Gastrocnemius medialis (tissue), 4 donors: ENCODE data around the gene UNC93A. TPM values are rescaled to one million over a fixed set of nuclear protein-coding genes. Genes with fewer than 3 reads are reported as not detected.
A peak's percentile ranks its signal among the peaks of the same experiment; 100 is the strongest.
"Not testable (repeated sequence)": the region's sequence is repeated elsewhere in the genome, so short reads cannot be mapped to it uniquely, and the experiment has no call there.

Experiments
- ATAC-seq, 2 donors: fragments of 150-250 bp; one replicate each; pipeline ENCODE4 v1.9.1; 2016
- DNase-seq, 2 donors: peaks; one replicate each; pipeline ENCODE4 v3.0.0-alpha.2; 2019
- H3K27ac ChIP-seq, 4 donors: fragments of 200-600 bp; sonication (generic); 1 replicate in 1 of 4; 2 replicates in 3 of 4; pipeline ENCODE4 v1.5.1; 2016 to 2018; ENCODE audit warnings: mild to moderate bottlenecking in 2 of 4, moderate library complexity in 1 of 4
- H3K27me3 ChIP-seq, 3 donors: fragments of 200-600 bp; sonication (generic) in 2 of 3; 1 replicate in 1 of 3; 2 replicates in 2 of 3; pipeline versions ENCODE4 v1.5.1 to v1.6.0; 2016 to 2019; ENCODE audit warnings: mild to moderate bottlenecking in 1 of 3, moderate library complexity in 1 of 3
- H3K36me3 ChIP-seq, 2 donors: fragments of 200-600 bp; sonication (generic) in 1 of 2; one replicate each; pipeline ENCODE4 v1.5.1; 2017 to 2018
- H3K4me1 ChIP-seq, 2 donors: fragments of 200-600 bp; sonication (generic) in 1 of 2; one replicate each; pipeline ENCODE4 v1.5.1; 2016 to 2017; ENCODE audit warnings: mild to moderate bottlenecking in 2 of 2
- H3K4me3 ChIP-seq, 4 donors: fragments of 200-600 bp; sonication (generic) in 3 of 4; 1 replicate in 1 of 4; 2 replicates in 3 of 4; pipeline ENCODE4 v1.5.1; 2016 to 2019; ENCODE audit warnings: mild to moderate bottlenecking in 2 of 4
- H3K9me3 ChIP-seq, 3 donors: fragments of 200-600 bp; sonication (generic) in 2 of 3; 1 replicate in 1 of 3; 2 replicates in 2 of 3; pipeline ENCODE4 v1.5.1; 2016 to 2019
- CTCF ChIP-seq, 5 experiments: fragments of 450-650 bp in 3 of 5; fragments of 200-600 bp in 2 of 5; sonication (generic) in 2 of 5; IDR thresholded peaks in 4 of 5; conservative IDR thresholded peaks in 1 of 5; 1 replicate in 4 of 5; 2 replicates in 1 of 5; pipeline ENCODE4 v1.5.1; 2016 to 2019; ENCODE audit warnings: antibody characterized with exemption in 5 of 5, mild to moderate bottlenecking in 3 of 5, moderate library complexity in 3 of 5
- POLR2A ChIP-seq, 2 donors: fragments of 450-650 bp; IDR thresholded peaks; one replicate each; pipeline ENCODE4 v1.6.1; 2017; ENCODE audit warnings: antibody characterized with exemption in 2 of 2, mild to moderate bottlenecking in 2 of 2, moderate library complexity in 2 of 2
- in situ Hi-C, 4 donors: fragments of 200-750 bp; cut with MboI; loops; one replicate each; pipeline versions ENCODE4 v1.15.0 to v1.8.0; 2017; ENCODE audit warnings: low sequenced_read_pairs in 4 of 4
- intact Hi-C: fragments of 100-400 bp; cut with DNase I; formaldehyde crosslinking; loops from one replicate; pipeline ENCODE4 v1.15.1; 2023; ENCODE audit warnings: low total_unique reads
- total RNA-seq, 4 donors: library from RNA; depleted of rRNA; stranded (reverse); fragments of >200 nt; gene quantifications; one replicate each; pipeline versions ENCODE4 v1.1.0 to v1.2.3, GENCODE V29; 2016

Gene UNC93A
- total RNA-seq, 4 donors from 2014 or later, result not detected

- no peak for ATAC-seq
- intact Hi-C loops (no loop called here), in situ Hi-C loops (no loop called here)
- Histone ChIP-seq H3K36me3 (no peaks in the 10 kb centered on the region), H3K27me3 (peaks cover 23 to 51% (median 26%) of the 10 kb centered on the region in 3 donors), H3K4me1 (peaks cover 0 to 8% of the 10 kb centered on the region in 2 donors), H3K27ac (no peak overlapping the region), H3K4me3 (peak overlapping the region in 3 of 4 donors; percentile 25 to 50 (median 50)), H3K9me3 (no peaks in the 10 kb centered on the region)
- TF ChIP-seq POLR2A (IDR thresholded peaks at IDR 0.05) (no peak), CTCF (IDR thresholded peaks at IDR 0.05 in 4 of 5, conservative IDR thresholded peaks at IDR 0.05 in 1 of 5) (no peak)
- DNase-seq, result no peak
Observed at GRCh38 chr6:167350275-167350696, 59.2 kb downstream of the UNC93A start.

DNA sequence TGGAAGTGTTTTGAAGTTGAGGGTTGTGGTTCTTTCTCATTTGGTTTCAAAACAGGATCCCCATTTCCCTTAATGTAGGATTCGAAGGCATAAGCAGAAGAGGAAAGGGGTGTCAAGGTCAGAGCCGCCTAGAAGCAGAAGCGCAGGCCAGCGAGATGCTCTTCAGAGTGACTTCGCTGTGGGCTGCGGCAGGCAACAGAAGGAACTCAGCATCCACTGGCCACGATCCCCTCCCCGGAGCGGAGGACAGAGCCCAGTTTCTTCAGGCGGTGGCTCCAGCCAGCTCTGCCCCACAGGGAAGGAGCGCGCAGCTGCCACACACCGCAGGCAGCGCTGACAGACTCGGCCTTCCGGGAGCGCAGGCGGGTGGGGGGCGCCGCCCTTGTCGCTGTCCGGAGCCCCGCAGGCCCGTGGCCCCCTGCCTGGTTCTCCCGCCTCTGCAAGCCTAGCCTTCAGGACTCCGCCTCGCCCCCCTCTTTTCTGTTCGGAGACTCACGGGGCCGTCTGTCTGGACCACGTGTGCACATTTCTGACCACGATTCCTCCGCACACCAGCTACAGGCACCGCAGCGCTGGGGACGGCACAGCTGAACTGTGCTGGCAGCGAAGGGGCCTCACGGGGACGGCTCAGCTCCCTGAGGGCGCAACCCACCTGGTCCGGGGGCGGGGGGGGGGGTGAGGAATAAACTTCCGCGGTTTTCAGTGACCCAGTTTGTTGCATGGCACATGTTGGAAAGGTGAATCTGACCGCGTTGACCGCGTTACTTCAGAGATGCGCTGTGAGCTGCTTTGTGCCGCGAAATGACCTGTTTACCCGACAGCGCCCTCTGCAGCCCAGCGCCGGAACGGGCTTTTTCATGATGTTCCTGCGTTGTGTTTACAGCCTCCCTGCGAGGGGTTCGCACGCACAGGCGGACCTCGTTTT lies 59.9 kb downstream of the UNC93A start:
- in situ Hi-C loops (no loop called here), intact Hi-C loops (no loop called here)
- DNase-seq, result no peak
- no peaks in the 10 kb centered on the region for H3K9me3 ChIP-seq
- H3K4me3 ChIP-seq, result peak overlapping the region; percentile 42 to 52 (median 50)
- TF ChIP-seq POLR2A (IDR thresholded peaks at IDR 0.05), result no peak
- peak in 4 of 5 experiments; percentile 14 to 54 (median 42) for TF ChIP-seq CTCF (IDR thresholded peaks at IDR 0.05 in 4 of 5, conservative IDR thresholded peaks at IDR 0.05 in 1 of 5)
- H3K36me3 ChIP-seq, result no peaks in the 10 kb centered on the region
- H3K27me3 ChIP-seq, result peaks cover 23 to 51% (median 26%) of the 10 kb centered on the region in 3 donors
- peaks cover 0 to 8% of the 10 kb centered on the region in 2 donors for H3K4me1 ChIP-seq
- peak in 1 of 2 donors; percentile 21 for ATAC-seq
- H3K27ac ChIP-seq, result no peak overlapping the region

- in situ Hi-C loops, result no loop called here
- no peak for DNase-seq
- TF ChIP-seq POLR2A (IDR thresholded peaks at IDR 0.05), result no peak
- peak in 2 of 5 experiments; percentile 2 to 23 for TF ChIP-seq CTCF (IDR thresholded peaks at IDR 0.05 in 4 of 5, conservative IDR thresholded peaks at IDR 0.05 in 1 of 5)
- no peak for ATAC-seq
- H3K36me3 ChIP-seq, result no peaks in the 10 kb centered on the region
- no peak overlapping the region for H3K27ac ChIP-seq
- no peaks in the 10 kb centered on the region for H3K9me3 ChIP-seq
- peaks cover 23 to 51% (median 25%) of the 10 kb centered on the region in 3 donors for H3K27me3 ChIP-seq
- H3K4me3 ChIP-seq, result peak overlapping the region in 2 of 4 donors; percentile 50 to 52
- intact Hi-C loops, result no loop called here
- H3K4me1 ChIP-seq, result peaks cover 0 to 8% of the 10 kb centered on the region in 2 donors
Observed at GRCh38 chr6:167351656-167352345, 60.7 kb downstream of the UNC93A start.

GRCh38 chr6:167356874-167357273 lies 65.8 kb downstream of the UNC93A start:
- Histone ChIP-seq H3K27ac (no peak overlapping the region), H3K4me1 (no peaks in the 10 kb centered on the region), H3K9me3 (no peaks in the 10 kb centered on the region), H3K36me3 (no peaks in the 10 kb centered on the region), H3K27me3 (peaks cover 0 to 19% (median 13%) of the 10 kb centered on the region in 3 donors), H3K4me3 (no peak overlapping the region)
- intact Hi-C loops, result no loop called here
- in situ Hi-C loops, result no loop called here
- no peak for DNase-seq
- no peak for ATAC-seq
- TF ChIP-seq POLR2A (IDR thresholded peaks at IDR 0.05) (no peak), CTCF (IDR thresholded peaks at IDR 0.05 in 4 of 5, conservative IDR thresholded peaks at IDR 0.05 in 1 of 5) (no peak)

DNA sequence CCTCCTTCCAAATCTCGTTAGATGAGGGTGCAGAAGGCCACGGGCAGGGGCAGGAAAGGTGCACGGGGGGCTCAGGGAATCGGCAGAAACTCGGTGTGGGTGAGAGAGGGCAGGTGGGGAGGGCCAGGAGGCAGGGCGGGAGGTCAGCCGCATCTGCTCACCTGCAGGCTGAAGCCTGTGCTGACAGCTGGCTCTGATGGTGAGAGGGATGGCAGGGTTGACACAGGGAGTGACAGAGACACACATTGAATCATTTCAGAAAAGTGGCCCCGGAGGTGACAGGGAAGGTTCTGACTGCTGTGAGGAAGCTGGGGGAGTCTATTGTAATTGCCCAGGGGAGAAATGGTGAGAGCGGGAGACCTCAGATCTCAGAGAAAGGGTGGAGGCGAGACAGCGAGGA lies 67.3 kb downstream of the UNC93A start:
- ATAC-seq, H3K4me1 ChIP-seq, H3K4me3 ChIP-seq, H3K27ac ChIP-seq, H3K27me3 ChIP-seq, DNase-seq, H3K36me3 ChIP-seq, in situ Hi-C loops, intact Hi-C loops, H3K9me3 ChIP-seq: not testable (repeated sequence)

DNA sequence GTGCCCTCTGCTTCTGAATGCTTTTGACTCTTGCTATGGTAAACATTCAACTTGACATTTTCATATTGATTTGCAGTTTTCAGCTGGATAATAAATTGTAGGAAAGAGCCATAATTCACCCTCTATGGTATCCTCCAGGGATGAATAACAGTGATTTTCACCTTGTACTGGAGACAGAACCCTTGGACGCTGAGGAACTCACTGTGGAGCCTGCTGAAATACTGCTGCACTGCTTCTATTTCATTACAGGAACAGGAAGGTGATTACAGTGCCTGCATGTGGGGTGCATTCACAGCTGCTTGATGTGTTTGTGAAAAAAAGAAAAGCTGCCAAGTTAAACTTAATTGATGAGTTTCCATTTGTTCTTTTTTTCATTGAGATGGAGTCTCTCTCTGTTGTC lies 70.1 kb downstream of the UNC93A start:
- in situ Hi-C loops, H3K4me1 ChIP-seq, ATAC-seq: not testable (repeated sequence)

More for the DNA sequence above, 70.1 kb downstream of the UNC93A start:
- H3K27me3 ChIP-seq, DNase-seq, H3K27ac ChIP-seq, intact Hi-C loops, H3K4me3 ChIP-seq, H3K36me3 ChIP-seq, H3K9me3 ChIP-seq: not testable (repeated sequence)
